ENCODE data around the gene CFAP57. TPM values are rescaled to one million over a fixed set of nuclear protein-coding genes. Genes with fewer than 3 reads are reported as not detected.

CFAP57 gene
- total RNA-seq, 1 donor from 2014 or later: not detected

DNA sequence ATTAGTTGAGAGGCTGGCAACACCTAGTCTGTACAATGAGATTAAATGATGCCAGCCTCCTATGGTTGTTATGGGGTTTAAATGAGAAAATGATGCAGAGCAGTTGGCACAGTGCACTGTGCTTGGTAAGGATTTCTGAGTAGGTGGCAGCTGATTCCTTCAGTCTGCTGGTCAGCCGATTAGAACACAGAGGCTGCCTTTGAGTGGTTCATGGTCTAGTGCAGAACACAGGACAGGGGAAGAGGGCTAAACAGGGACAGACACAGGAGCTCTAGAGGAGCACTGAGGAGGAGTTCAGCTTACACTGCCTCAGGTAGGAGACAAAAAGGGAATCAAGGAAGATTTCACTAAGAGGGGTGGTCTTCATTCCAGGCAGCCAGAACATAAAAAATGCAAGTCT, 130.1 kb downstream of the CFAP57 start:
- H3K36me3 ChIP-seq: peaks cover 5% of the 10 kb centered on the region
- no peak for TF ChIP-seq CTCF (IDR thresholded peaks at IDR 0.05; ENCODE audit: borderline replicate concordance)
- no peak for DNase-seq
- H3K27ac ChIP-seq (replicated peaks): peak overlapping the region; percentile 85
- H3K9me3 ChIP-seq (replicated peaks): no peaks in the 10 kb centered on the region
- H3K27me3 ChIP-seq (ENCODE audit: low read depth): no peaks in the 10 kb centered on the region
- intact Hi-C loops (cut with micrococcal nuclease): no loop called here
- H3K4me3 ChIP-seq: peak overlapping the region; percentile 65
- H3K4me1 ChIP-seq: peaks cover 69% of the 10 kb centered on the region

DNA sequence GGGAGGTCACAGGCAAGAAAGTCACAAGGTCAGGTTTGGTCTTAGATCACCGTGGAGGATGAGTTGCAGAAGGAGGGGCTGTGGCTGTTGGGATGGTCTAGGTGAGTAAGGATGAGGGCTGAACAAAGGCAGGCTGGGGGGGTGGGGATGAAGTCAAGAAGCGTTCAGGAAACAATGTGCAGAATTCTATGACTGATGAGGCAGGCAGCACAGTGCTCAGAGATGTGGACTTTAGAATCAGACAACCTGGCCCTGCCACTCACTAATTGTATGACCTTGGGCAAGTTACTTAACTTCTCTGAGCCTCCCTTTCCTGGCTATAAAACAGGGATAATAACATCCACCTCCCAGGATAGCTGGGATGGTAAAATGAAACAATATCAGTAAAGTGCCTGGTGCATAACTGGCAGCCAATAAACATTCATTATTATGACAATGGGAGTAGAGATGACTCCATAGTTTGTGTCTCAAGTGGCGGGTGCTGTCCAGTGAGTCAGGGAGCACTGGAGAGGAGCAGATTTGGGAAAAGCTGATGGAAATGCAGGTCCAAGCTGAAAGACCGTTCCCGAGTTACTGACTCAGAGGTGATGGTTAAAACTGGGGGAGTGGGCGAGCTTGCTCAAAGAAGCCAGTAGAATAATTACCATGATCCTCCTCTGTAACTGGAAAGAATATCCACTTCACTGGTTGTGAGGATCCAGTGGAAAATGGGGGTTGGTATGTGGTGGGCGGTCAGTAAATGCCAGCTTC, 130.8 kb downstream of the CFAP57 start:
- DNase-seq: no peak
- intact Hi-C loops (cut with micrococcal nuclease): no loop called here

DNA sequence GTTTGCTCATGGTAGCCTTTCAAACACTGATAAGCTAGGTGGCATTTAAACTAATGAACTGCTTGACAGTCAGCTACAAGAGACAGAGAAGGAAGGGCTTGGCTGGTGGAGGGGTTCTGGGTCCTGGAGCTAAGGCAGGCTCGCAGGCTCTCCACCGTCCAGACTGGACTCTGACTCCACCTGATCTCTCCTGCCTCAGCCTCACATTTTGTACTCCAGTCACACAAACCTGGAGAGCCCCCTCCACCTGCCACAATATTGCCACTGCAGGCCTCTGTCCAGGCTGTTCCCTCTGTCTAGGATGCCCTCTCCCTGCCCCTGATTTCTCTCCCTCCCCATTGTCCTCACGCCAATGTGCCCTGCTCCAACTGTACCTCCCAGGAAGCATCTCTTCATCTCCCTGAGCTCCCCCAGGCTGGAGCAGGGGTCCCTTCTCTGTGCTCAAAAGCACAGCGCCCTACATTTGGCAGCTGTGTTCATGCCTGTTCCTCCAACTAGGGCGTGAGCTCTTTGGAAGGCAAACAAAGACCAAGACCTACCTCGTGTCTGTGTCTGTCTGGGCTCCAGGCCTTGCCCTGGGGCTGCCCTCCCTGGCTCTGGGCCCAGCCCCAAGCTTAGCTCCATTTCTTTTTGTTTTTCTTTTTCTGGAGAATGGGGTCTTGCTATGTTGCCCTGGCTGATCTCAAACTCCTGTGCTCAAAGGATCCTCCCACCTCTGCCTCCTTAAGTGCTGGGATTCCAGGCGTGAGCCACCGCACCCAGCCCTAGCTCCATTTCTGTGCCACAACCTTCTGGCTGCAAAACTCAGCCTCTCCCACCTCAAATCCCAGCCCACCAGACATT, 131.6 kb downstream of the CFAP57 start:
- TF ChIP-seq CTCF (IDR thresholded peaks at IDR 0.05; ENCODE audit: borderline replicate concordance): no peak
- Histone ChIP-seq H3K27ac (replicated peaks) (peak overlapping the region; percentile 85), H3K9me3 (replicated peaks) (no peaks in the 10 kb centered on the region), H3K4me3 (peak overlapping the region; percentile 65), H3K36me3 (peaks cover 11% of the 10 kb centered on the region), H3K27me3 (ENCODE audit: low read depth) (no peaks in the 10 kb centered on the region), H3K4me1 (peaks cover 65% of the 10 kb centered on the region)
- DNase-seq: no peak
- intact Hi-C loops (cut with micrococcal nuclease): no loop called here

More for the DNA sequence above, 130.8 kb downstream of the CFAP57 start:
- peaks cover 11% of the 10 kb centered on the region for H3K36me3 ChIP-seq
- peak overlapping the region; percentile 65 for H3K4me3 ChIP-seq
- H3K4me1 ChIP-seq: peaks cover 65% of the 10 kb centered on the region
- H3K27me3 ChIP-seq (ENCODE audit: low read depth): no peaks in the 10 kb centered on the region
- TF ChIP-seq CTCF (IDR thresholded peaks at IDR 0.05; ENCODE audit: borderline replicate concordance): no peak
- peak overlapping the region; percentile 85 for H3K27ac ChIP-seq (replicated peaks)
- no peaks in the 10 kb centered on the region for H3K9me3 ChIP-seq (replicated peaks)

Small RNA genes lying within 50 kb of the gene (microRNA-seq; reads per million reads assigned to microRNA genes)
- 1.6 reads per million for gene MIR6733

Other genes with a start within 250 kb of the CFAP57 start
- 54.9 TPM for gene SLC2A1, start 213.5 kb upstream of the CFAP57 start, total RNA-seq
- gene EBNA1BP2, start within 50 bp of the CFAP57 start, total RNA-seq: 29.8 TPM
- gene TMEM125, start 97.7 kb downstream of the CFAP57 start, total RNA-seq: not detected
- gene C1orf210, start 113.3 kb downstream of the CFAP57 start, total RNA-seq: not detected
- gene TIE1, start 128.7 kb downstream of the CFAP57 start, total RNA-seq: 25.1 TPM
- 0.82 TPM for gene MPL, start 165.5 kb downstream of the CFAP57 start, total RNA-seq
- gene CDC20, start 186.7 kb downstream of the CFAP57 start, total RNA-seq: 0.99 TPM
- gene ELOVL1, start 195.7 kb downstream of the CFAP57 start, total RNA-seq: 26.7 TPM
- 15.7 TPM for gene MED8, start 217.5 kb downstream of the CFAP57 start, total RNA-seq
- gene SZT2, start 217.6 kb downstream of the CFAP57 start, total RNA-seq: 24.8 TPM